Suppressor macrophage (primary cell): Measurements from ENCODE around the gene CDH15.
A peak's percentile ranks its signal among the peaks of the same experiment; 100 is the strongest.
"Not testable (repeated sequence)": the region's sequence is repeated elsewhere in the genome, so short reads cannot be mapped to it uniquely, and the experiment has no call there.

Experiments
- DNase-seq, 4 experiments: peaks; one replicate each; pipeline ENCODE4 v3.0.0-alpha.2; 2020 to 2022

CDH15 gene

DNA sequence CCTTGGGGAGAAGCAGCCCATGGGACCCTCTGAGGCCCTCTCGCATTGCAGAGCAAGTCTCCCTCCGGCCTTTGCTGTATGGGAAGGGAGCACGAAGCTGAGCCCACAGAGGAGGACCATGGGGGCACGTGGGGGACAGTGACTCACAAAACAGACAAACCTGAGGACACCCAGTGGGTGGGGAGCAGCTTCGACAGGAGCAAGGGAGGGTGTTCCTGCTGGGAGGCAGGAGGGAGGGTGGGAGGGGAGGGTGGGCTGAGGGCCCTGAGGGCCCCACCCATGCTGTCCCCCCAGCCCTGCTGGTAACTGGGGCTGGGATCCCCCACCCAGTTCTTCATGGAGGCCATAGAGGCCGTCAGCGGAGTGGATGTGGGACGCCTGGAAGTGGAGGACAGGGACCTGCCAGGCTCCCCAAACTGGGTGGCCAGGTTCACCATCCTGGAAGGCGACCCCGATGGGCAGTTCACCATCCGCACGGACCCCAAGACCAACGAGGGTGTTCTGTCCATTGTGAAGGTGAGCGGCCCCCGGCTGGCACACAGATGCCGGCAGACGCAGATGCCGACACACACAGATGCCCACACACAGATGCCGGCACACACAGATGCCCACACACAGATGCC is 16.3 kb downstream of the CDH15 start:
- DNase-seq = no peak

DNA sequence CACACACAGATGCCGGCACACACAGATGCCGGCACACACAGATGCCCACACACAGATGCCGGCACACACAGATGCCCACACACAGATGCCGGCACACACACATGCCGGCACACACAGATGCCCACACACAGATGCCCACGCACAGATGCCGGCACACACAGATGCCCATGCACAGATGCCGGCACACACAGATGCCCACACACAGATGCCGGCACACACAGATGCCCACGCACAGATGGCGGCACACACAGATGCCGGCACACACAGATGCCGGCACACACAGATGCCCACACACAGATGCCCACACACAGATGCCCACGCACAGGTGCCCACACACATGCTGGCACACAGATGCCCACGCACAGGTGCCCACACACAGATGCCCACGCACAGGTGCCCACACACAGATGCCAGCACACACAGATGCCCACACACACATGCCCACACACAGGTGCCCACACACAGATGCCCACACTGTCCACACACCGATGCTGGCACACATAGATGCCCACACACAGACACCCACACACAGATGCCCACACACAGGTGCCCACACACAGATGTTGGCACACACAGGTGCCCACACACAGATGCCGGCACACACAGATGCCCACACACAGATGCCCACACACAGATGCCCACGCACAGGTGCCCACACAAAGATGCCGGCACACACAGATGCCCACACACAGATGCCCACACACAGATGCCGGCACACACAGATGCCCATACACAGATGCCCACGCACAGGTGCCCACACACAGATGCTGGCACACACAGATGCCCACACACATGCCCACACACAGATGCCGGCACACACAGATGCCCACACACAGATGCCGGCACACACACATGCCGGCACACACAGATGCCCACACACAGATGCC is 17.2 kb downstream of the CDH15 start:
- not testable (repeated sequence) for DNase-seq

DNA sequence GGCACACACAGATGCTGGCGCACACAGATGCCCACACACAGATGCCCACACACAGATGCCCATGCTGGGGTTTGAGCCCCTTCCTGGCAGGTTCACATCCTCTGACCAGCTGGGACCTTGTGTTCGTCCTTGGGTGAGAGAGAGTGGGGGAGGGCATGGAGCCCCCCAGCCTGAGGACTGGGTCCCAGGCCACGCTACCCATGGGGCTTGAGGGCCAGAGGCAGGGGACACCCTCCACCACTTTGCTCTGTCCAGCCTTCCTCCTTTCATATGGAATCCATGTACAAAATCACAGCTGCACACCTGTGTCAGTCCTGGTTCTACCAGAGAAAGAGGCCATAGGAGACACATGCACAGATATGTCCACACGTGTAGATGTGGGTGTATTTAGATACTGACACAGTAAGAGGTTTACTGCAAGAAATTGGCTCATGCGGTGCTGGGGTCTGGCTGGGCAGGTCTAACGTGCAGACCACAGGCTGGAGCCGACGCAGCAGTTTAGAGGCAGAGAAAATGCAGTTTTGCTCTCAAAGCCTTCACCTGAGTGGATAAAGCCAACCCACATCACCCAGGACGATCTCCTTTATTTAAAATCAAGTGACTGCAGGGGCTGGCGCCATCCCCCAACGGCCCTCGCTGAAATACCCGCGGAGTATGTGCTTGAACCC is 17.9 kb downstream of the CDH15 start:
- no peak for DNase-seq

DNA sequence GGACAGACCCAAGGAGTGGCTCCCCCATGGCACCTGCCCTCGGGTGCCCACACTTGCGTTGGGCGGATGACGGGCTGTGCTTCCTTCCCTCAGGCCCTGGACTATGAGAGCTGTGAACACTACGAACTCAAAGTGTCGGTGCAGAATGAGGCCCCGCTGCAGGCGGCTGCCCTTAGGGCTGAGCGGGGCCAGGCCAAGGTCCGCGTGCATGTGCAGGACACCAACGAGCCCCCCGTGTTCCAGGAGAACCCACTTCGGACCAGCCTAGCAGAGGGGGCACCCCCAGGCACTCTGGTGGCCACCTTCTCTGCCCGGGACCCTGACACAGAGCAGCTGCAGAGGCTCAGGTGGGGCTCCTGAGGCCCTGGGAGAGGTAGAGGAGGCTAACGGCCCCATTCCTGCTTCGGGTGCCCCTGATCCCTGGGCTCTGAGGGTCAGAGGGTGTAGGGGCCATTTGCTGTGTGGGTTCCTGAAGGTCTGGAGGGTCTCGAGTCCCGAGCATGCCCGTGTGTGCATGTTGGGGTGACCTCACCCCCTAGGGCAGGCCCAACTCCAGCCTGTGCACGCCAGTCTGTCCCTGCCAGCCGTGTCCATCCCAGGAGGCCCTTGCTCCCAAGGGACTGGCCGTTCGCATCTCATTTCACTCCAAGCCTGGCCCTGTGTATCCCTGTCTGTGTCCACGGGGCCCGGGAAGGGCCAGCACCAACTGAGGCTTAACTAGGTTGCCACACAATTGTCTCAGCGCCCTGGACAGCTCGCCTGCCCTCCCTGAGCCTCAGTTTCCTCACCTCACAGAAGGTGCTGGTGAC is 18.8 kb downstream of the CDH15 start:
- no peak for DNase-seq

DNA sequence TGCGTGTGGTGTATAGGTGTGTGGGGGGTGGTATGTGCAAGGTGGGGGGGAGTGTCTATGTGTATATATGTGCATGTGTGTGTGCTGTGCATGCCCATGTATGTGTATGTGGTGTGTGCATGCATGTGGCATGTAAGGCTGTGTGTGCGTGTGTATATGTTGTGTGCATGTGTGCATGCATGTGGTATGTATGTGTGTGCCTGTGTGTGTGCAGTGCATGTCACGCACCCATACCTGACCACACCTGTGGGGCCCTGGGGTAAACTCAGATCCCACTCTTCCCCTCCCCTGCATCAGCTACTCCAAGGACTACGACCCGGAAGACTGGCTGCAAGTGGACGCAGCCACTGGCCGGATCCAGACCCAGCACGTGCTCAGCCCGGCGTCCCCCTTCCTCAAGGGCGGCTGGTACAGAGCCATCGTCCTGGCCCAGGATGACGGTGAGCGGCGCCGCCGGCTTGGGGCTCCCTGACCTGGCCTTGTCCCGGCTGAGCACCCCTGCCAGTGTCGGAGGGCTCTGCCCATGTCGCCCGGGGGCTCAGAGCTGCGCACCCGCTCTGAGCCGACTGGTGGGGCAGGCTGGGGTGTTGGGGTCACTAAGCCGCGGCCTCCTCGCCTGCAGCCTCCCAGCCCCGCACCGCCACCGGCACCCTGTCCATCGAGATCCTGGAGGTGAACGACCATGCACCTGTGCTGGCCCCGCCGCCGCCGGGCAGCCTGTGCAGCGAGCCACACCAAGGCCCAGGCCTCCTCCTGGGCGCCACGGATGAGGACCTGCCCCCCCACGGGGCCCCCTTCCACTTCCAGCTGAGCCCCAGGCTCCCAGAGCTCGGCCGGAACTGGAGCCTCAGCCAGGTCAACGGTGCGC is 19.7 kb downstream of the CDH15 start:
- no peak for DNase-seq

DNA sequence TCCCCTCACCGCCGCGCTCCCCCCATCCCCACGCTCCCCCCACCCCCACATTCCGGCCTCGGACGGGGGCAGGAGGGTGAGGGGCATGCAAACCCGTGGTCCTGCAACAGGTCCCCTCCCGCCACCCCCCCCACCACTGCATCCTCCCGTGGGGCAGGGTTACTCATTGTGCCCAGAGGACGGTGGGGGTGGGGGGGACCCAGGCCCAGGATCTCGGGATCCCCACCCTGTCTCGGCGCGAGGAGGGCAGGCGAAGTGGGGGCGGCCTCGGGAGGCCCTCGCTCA is 20.3 kb downstream of the CDH15 start:
- no peak for DNase-seq

DNA sequence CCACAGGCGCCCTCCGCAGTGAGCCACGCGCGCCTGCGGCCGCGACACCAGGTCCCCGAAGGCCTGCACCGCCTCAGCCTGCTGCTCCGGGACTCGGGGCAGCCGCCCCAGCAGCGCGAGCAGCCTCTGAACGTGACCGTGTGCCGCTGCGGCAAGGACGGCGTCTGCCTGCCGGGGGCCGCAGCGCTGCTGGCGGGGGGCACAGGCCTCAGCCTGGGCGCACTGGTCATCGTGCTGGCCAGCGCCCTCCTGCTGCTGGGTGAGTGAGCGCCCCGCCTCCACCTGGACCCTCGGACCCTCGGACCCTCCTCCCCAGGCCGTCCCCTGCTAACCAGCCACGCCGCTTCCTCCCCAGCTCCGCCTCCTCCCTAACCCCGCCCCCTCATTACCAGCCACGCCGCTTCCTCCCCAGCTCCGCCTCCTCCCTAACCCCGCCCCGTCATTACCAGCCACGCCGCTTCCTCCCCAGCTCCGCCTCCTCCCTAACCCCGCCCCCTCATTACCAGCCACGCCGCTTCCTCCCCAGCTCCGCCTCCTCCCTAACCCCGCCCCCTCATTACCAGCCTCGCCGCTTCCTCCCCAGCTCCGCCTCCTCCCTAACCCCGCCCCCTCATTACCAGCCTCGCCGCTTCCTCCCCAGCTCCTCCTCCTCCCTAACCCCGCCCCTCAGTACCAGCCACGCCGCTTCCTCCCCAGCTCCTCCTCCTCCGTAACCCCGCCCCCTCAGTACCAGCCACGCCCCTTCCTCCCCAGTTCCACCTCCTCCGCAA is 20.8 kb downstream of the CDH15 start:
- DNase-seq = peak; percentile 29 to 84 (median 75)

DNA sequence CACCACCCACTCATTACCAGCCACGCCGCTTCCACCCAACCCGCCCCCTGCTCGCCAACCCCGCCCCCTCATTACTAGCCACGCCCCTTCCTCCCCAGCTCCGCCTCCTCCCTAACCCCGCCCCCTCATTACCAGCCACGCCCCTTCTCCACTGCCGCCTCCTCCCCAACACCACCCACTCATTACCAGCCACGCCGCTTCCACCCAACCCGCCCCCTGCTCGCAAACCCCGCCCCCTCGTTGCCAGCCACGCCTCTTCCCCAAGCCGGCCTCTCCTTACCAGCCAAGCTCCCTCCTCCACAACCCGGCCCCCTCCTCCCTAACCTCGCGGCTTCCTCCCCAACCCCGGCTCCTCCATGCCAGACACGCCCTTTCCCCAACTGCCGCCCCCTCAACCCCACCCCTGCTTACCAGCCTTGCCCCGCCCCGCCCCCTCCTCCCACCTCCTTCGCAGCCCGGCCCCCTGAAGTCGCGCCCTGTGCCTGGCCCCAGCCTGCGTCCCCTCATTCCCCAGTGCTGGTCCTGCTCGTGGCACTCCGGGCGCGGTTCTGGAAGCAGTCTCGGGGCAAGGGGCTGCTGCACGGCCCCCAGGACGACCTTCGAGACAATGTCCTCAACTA is 21.5 kb downstream of the CDH15 start:
- DNase-seq = peak in 2 of 4 experiments; percentile 51 to 70

DNA sequence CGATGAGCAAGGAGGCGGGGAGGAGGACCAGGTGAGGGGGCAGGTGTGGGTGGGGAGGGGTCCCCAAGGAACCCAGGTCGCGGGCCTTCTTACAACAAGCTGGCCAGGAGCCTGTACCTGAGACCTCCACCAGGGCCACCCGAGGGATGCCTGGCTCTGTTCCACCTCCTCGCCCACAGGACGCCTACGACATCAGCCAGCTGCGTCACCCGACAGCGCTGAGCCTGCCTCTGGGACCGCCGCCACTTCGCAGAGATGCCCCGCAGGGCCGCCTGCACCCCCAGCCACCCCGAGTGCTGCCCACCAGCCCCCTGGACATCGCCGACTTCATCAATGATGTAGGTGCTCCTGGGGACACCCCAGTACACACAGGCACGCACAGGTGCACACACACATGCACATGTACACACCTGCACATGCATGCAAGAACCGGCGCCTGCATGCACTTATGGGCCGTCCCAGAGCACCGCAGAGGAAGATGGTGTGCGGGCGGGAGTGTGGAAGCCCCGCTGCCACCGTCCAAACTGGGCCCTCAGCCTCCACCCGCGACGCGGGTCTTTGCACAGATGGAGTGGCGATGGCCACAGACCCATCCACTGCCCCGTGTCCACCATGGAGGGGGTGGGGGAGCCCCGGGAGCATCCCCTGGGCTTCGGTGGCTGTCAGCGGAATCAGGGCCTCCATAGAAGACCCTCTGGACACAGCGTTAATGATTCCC is 22.2 kb downstream of the CDH15 start:
- no peak for DNase-seq

DNA sequence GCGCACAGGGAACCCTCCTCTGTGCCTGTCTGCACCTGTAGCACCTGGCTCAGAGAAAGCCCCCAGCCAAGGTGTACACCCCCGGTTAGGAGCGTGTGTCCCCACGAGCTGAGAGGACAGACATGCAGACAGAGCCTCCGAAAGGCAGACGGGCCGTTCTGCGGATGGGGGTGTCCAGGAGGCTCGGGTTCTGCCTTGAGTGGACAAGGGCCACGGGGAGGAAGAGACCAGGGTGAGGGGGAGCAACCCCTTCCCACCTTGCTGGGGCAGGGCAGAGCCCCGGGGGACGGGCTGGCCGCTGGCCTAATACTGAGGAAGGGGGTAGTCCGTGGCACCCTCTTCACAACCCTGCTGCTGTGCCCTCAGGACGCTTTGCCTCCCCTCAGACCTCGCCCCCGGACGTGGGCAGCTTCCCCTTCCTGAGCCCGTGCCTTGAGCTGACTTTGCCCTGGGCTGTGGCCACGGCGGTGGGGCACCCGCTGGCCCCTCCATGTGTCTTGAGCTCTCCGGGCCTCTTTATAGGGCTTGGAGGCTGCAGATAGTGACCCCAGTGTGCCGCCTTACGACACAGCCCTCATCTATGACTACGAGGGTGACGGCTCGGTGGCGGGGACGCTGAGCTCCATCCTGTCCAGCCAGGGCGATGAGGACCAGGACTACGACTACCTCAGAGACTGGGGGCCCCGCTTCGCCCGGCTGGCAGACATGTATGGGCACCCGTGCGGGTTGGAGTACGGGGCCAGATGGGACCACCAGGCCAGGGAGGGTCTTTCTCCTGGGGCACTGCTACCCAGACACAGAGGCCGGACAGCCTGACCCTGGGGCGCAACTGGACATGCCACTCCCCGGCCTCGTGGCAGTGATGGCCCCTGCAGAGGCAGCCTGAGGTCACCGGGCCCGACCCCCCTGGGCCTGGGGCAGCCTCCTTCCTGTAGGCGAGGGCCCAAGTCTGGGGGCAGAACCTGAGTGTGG is 23.1 kb downstream of the CDH15 start:
- DNase-seq = peak in 3 of 4 experiments; percentile 29 to 44 (median 37)

DNA sequence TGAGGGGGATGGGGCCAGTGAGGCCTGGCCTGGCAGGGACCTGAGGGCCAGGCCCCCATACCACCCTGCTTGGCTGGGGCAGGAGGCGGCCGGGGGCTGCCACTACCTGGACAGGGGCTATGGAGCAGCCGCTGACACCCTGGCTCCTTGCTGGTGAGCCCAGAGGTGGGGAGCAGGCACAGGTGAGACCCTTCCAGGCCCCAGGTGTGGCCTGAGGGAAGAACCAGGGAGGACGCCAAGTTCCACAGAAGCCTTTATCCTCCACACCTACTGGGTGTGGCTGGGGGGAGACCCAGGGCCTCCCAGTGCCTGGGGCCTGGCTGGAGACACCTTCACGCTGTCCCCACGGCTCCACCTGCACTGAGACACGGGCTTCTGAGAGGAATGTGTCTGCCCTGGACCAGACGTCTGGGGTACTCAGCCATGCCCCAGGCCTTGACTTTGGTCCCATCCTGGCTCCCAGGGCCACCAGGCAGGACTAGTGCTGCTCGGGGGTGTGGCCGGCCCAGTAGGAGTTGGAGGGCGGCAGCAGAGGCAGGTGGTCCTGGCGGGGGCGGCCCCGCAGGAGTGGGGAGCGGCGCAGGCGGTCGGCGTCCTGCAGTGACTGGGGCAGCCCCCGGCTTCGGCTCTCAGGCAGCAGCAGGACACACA is 24.1 kb downstream of the CDH15 start:
- DNase-seq = no peak

DNA sequence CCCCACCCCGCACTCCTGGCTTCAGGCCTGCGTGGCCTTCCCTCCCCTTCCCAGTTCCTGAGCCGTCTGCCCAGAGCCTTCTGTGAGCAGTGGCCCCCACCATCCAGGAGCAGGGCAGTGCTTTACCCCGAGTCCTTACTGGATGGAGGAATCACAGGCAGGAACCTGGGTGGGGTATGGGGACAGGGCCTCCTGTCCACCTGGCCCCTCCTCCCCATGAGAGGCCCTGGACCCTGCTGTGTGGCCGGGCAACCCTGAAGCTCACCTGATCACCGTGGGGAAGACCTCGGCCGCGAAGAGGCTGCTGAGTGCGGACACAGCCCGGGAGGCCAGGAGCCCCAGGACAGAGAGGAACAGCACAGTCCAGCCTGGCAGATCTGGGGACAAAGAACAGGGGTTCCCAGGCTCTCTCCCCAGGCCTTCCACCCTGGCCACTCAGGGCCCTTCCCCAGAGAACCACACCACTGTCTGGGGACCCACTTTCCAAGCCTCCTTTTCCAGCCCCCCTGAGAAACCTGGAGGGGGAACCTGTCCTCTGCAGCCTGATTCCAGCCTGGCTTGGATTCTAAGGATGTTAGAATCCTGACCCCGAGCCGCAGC is 25.6 kb downstream of the CDH15 start:
- no peak for DNase-seq

DNA sequence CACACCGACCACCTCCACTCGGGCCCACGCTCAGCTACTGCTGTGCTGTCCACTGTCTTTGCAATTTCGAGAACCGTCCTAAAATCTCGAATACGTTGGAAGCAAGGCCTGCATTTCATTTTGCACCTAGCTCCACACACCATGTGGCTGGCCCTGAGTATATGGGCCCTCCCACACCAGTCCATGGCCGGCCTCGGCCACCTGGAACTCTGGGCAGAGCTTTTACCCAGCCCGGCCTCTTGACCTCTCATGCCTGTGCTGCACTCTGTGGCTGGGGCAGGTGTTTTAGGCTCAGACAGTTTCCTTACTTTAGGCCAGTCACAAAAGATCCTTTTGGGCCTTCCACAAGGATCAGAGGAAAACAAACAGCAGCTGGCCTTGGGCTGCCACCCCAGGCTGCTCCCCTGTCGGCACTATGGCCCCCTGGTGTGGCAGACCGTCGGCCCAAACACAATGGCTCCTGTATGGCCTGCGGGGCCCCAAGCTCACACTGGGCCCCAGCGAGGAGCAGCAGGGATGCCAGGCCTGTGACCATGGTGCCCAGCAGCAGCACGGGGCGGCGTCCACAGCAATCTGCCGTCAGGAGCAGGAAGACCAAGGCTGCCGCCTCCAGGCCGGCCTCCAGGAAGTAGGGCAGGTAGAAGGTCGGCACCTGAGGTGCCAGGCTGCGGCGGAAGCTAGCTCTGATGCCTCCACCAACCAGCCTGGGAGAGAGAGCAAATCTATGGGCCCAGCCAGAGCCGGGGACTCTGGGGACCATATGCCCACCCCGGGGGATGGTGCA is 26.3 kb downstream of the CDH15 start:
- no peak for DNase-seq

DNA sequence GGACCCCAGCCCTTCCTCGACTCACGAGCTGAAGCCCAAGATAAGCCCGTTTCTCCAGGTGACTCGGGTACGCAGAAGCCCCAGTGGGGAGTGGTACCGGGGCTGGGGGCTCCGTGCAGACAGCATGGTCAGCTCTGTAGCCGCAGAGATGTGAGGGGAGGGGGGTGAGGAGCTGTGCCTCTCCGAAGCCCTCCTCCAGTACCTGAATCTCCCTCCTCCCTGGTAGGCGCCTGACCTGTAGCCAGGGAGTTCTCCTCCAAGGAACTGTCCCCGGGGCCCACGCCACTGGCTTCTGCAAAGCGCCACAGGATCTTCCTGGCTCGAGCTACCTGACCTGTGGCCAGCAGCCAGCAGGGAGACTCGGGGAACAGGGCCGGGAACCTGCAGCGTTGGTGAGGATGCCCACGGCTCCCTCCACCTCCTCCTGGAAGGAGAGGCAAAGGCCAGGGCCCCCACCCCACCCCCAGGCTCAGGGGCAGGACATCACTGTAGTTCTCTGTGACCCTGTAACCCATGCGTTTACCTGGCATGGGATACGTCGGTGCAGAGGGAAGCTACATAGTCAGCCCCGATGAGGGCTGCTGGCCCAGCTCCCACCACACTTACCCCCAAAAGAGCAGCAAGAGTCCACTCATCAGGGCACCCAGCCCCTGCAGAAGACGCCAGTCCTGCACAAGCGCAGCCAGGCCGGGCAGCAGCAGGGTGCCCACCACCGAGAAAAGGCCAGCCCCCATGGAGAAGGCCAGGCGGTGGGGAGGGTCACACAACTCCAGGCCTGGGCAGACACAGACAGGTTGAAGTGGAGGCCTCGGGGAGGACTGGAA is 27.1 kb downstream of the CDH15 start:
- no peak for DNase-seq

DNA sequence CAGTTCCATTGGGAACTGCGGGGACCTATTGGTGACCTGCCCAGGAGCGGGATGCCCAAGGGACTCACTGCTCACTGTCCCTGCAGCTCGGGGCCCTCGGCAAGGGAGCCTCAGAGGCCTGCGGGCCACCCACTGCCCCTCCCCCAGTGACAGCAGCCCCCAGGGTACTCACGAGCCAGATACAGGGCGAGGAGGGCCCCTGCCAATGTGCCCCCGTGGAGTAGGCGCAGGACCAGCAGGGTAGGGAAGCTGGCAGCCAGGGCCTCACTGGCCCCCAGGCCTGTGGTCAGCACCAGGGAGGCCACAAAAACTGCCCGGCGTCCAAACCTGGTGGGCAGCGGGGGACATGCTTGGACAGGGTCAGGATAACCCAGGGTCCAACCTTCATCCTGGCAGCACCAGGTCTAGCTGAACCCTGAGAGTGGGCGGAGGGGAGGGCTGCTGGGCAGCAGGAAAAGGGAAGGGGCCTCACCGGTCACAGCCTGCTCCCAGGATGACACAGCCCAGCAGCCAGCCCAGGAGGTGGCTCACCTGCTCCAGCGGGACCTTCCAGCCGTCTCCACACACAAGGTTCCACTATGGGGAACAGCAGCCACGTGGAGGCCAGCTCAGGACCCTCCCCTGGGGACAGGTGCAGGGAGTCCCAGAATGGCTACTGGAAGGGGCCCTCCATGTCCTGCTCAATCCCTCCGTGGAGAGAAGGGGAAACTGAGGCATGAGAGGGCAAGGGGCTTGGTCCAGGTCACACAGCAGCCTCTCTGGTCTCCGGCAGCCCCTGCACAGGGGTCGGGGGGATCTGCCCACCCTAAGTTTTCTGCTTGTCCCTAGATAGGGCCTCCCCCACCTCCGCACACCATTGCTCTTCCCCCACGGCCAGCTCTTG is 27.9 kb downstream of the CDH15 start:
- DNase-seq = no peak
